ENCODE measurements around the gene LRCH3. TPM values are rescaled to one million over a fixed set of nuclear protein-coding genes. Genes with fewer than 3 reads are reported as not detected.

LRCH3 gene
- total RNA-seq, 1 experiment from 2014 or later, result 63.6 TPM

DNA sequence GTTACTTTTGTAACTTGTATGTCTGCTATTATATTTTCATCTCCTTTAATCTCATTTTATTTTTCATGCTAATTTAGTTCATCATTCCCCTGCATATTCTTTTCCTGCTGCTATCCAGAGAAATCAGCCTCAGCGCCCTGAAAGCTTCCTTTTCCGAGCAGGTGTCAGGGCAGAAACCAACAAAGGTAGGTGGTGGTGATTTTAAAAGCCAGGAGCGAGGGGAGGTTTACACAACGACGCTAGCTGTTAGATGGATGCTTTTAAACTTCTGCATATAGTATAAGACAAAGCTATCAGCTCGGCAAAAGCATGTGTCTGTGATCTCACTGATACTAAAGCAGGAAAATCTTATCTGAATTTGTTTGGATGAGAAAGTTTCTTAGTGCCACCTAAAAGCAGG is 75.0 kb downstream of the LRCH3 start:
- Mint-ChIP-seq H3K27ac (peak overlapping the region; percentile 94), H3K9me3 (no peaks in the 10 kb centered on the region), H3K36me3 (peaks cover 26% of the 10 kb centered on the region), H3K4me3 (no peak overlapping the region), H3K4me1 (peaks cover 40% of the 10 kb centered on the region), H3K27me3 (ENCODE audit: low read depth) (no peaks in the 10 kb centered on the region)
- TF ChIP-seq ZNF263 (CRISPR knock-in tag; IDR thresholded peaks at IDR 0.05; ENCODE audit: low read depth), result no peak
- no peak for TF ChIP-seq ATF1 (CRISPR knock-in tag; IDR thresholded peaks at IDR 0.05)
- TF ChIP-seq NR2C2 (CRISPR knock-in tag; IDR thresholded peaks at IDR 0.05), result no peak
- no peak for TF ChIP-seq GABPB1 (CRISPR knock-in tag; IDR thresholded peaks at IDR 0.05)
- TF ChIP-seq CREB1 (CRISPR knock-in tag; IDR thresholded peaks at IDR 0.05), result no peak
- no peak for TF ChIP-seq KAT7 (CRISPR knock-in tag; IDR thresholded peaks at IDR 0.05; ENCODE audit: borderline replicate concordance)
- TF ChIP-seq, protein P1, sequence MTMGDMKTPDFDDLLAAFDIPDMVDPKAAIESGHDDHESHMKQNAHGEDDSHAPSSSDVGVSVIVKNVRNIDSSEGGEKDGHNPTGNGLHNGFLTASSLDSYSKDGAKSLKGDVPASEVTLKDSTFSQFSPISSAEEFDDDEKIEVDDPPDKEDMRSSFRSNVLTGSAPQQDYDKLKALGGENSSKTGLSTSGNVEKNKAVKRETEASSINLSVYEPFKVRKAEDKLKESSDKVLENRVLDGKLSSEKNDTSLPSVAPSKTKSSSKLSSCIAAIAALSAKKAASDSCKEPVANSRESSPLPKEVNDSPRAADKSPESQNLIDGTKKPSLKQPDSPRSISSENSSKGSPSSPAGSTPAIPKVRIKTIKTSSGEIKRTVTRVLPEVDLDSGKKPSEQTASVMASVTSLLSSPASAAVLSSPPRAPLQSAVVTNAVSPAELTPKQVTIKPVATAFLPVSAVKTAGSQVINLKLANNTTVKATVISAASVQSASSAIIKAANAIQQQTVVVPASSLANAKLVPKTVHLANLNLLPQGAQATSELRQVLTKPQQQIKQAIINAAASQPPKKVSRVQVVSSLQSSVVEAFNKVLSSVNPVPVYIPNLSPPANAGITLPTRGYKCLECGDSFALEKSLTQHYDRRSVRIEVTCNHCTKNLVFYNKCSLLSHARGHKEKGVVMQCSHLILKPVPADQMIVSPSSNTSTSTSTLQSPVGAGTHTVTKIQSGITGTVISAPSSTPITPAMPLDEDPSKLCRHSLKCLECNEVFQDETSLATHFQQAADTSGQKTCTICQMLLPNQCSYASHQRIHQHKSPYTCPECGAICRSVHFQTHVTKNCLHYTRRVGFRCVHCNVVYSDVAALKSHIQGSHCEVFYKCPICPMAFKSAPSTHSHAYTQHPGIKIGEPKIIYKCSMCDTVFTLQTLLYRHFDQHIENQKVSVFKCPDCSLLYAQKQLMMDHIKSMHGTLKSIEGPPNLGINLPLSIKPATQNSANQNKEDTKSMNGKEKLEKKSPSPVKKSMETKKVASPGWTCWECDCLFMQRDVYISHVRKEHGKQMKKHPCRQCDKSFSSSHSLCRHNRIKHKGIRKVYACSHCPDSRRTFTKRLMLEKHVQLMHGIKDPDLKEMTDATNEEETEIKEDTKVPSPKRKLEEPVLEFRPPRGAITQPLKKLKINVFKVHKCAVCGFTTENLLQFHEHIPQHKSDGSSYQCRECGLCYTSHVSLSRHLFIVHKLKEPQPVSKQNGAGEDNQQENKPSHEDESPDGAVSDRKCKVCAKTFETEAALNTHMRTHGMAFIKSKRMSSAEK (CRISPR knock-in tag; IDR thresholded peaks at IDR 0.05; ENCODE audit: borderline replicate concordance), result no peak
- TF ChIP-seq, protein P2, sequence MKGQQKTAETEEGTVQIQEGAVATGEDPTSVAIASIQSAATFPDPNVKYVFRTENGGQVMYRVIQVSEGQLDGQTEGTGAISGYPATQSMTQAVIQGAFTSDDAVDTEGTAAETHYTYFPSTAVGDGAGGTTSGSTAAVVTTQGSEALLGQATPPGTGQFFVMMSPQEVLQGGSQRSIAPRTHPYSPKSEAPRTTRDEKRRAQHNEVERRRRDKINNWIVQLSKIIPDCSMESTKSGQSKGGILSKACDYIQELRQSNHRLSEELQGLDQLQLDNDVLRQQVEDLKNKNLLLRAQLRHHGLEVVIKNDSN (CRISPR knock-in tag; IDR thresholded peaks at IDR 0.05), result no peak
- no peak for TF ChIP-seq SP1 (CRISPR knock-in tag; conservative IDR thresholded peaks at IDR 0.05)
- no peak for TF ChIP-seq ZNF219 (CRISPR knock-in tag; IDR thresholded peaks at IDR 0.05; ENCODE audit: borderline replicate concordance)
- no peak for TF ChIP-seq TP53 (CRISPR knock-in tag; IDR thresholded peaks at IDR 0.05)
- no peak for TF ChIP-seq CBFB (CRISPR knock-in tag; IDR thresholded peaks at IDR 0.05; ENCODE audit: low read depth)
- TF ChIP-seq, protein P3, sequence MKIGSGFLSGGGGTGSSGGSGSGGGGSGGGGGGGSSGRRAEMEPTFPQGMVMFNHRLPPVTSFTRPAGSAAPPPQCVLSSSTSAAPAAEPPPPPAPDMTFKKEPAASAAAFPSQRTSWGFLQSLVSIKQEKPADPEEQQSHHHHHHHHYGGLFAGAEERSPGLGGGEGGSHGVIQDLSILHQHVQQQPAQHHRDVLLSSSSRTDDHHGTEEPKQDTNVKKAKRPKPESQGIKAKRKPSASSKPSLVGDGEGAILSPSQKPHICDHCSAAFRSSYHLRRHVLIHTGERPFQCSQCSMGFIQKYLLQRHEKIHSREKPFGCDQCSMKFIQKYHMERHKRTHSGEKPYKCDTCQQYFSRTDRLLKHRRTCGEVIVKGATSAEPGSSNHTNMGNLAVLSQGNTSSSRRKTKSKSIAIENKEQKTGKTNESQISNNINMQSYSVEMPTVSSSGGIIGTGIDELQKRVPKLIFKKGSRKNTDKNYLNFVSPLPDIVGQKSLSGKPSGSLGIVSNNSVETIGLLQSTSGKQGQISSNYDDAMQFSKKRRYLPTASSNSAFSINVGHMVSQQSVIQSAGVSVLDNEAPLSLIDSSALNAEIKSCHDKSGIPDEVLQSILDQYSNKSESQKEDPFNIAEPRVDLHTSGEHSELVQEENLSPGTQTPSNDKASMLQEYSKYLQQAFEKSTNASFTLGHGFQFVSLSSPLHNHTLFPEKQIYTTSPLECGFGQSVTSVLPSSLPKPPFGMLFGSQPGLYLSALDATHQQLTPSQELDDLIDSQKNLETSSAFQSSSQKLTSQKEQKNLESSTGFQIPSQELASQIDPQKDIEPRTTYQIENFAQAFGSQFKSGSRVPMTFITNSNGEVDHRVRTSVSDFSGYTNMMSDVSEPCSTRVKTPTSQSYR (CRISPR knock-in tag; IDR thresholded peaks at IDR 0.05), result no peak
- no peak for TF ChIP-seq ZNF671 (CRISPR knock-in tag; IDR thresholded peaks at IDR 0.05)
- no peak for TF ChIP-seq TCF7 (CRISPR knock-in tag; IDR thresholded peaks at IDR 0.05; ENCODE audit: low read depth)
- TF ChIP-seq, protein P4, sequence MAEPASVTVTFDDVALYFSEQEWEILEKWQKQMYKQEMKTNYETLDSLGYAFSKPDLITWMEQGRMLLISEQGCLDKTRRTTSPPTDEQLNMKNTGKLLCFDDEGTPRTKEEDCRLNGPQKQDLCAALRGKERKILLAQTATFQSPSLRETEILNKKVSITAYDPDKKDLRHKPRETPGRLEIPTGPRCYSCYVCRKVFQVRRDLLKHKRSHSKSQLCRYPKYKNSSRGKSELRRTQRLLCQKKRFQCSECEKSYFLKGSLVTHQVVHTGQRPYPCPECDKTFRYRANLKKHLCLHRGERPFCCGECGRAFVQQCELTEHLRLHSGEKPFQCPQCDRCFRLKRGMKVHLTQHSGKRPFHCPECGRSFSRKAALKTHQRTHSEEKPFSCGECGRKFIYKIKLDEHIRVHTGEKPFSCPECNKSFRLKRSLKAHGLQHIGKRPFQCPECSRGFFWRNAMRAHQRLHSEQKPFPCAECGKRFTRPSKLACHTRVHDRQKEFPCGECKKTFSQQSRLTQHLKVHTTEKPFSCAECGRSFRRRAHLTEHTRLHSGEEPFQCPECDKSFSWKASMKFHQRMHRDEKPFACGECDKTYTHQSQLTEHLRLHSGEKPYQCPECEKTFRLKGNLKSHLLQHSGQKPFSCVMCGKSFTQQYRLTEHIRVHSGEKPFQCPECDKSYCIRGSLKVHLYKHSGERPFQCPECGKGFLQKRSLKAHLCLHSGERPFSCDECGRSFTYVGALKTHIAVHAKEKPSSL (CRISPR knock-in tag; conservative IDR thresholded peaks at IDR 0.05), result no peak
- TF ChIP-seq ESRRA (CRISPR knock-in tag; IDR thresholded peaks at IDR 0.05; ENCODE audit: borderline replicate concordance), result no peak
- TF ChIP-seq, protein P5, sequence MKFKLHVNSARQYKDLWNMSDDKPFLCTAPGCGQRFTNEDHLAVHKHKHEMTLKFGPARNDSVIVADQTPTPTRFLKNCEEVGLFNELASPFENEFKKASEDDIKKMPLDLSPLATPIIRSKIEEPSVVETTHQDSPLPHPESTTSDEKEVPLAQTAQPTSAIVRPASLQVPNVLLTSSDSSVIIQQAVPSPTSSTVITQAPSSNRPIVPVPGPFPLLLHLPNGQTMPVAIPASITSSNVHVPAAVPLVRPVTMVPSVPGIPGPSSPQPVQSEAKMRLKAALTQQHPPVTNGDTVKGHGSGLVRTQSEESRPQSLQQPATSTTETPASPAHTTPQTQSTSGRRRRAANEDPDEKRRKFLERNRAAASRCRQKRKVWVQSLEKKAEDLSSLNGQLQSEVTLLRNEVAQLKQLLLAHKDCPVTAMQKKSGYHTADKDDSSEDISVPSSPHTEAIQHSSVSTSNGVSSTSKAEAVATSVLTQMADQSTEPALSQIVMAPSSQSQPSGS (CRISPR knock-in tag; IDR thresholded peaks at IDR 0.05; ENCODE audit: borderline replicate concordance, low read depth), result no peak
- TF ChIP-seq, protein P6, sequence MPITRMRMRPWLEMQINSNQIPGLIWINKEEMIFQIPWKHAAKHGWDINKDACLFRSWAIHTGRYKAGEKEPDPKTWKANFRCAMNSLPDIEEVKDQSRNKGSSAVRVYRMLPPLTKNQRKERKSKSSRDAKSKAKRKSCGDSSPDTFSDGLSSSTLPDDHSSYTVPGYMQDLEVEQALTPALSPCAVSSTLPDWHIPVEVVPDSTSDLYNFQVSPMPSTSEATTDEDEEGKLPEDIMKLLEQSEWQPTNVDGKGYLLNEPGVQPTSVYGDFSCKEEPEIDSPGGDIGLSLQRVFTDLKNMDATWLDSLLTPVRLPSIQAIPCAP (CRISPR knock-in tag; IDR thresholded peaks at IDR 0.05), result no peak
- no peak for TF ChIP-seq FOXJ3 (CRISPR knock-in tag; IDR thresholded peaks at IDR 0.05; ENCODE audit: borderline replicate concordance)
- DNase-seq (ENCODE audit: low spot score) (no peak), ATAC-seq (peak; percentile 53)
- CTCF ChIA-PET, result interaction anchor here (0.8 to 0.9 kb wide), 2 partner anchors 11 to 63 kb away, joined by 3 read pairs; no protein-coding TSS in a partner anchor
- POLR2A ChIA-PET, result no interaction called here

Measured in WTC11 (cell line).